Upper lobe of left lung (tissue), 6 donors: ENCODE measurements around the gene CCL28. TPM values are rescaled to one million over a fixed set of nuclear protein-coding genes. Genes with fewer than 3 reads are reported as not detected.
"Not testable (repeated sequence)": the region's sequence is repeated elsewhere in the genome, so short reads cannot be mapped to it uniquely, and the experiment has no call there.

ENCODE experiments used
- ATAC-seq, 2 donors: fragments of 200-7000 bp; cut with Tn5 transposase; one replicate each; pipeline ENCODE4 v1.9.1; 2022; ENCODE audit warnings: mild to moderate bottlenecking in 2 of 2, moderate library complexity in 2 of 2; ENCODE audit not compliant: low FRiP score in 2 of 2
- DNase-seq, 2 donors: peaks; one replicate each; pipeline ENCODE4 v3.0.0-alpha.2; 2019 to 2020
- H3K27ac ChIP-seq, 4 donors: fragments of 200-600 bp; sonication (generic); one replicate each; pipeline ENCODE4 v1.5.1; 2016 to 2019
- H3K27me3 ChIP-seq, 4 donors: fragments of 200-600 bp; sonication (generic); one replicate each; pipeline ENCODE4 v1.5.1; 2017 to 2019
- H3K36me3 ChIP-seq, 4 donors: fragments of 200-600 bp; sonication (generic); one replicate each; pipeline ENCODE4 v1.5.1; 2016 to 2019
- H3K4me1 ChIP-seq, 4 donors: fragments of 200-600 bp; sonication (generic); one replicate each; pipeline ENCODE4 v1.5.1; 2018 to 2019
- H3K4me3 ChIP-seq, 4 donors: fragments of 200-600 bp; sonication (generic); one replicate each; pipeline ENCODE4 v1.5.1; 2017 to 2019; ENCODE audit warnings: mild to moderate bottlenecking in 2 of 4, moderate library complexity in 1 of 4
- H3K9me3 ChIP-seq, 4 donors: fragments of 200-600 bp; sonication (generic); one replicate each; pipeline ENCODE4 v1.5.1; 2018 to 2019
- EP300 ChIP-seq, 4 donors: sonication (generic); formaldehyde crosslinking; IDR thresholded peaks; one replicate each; pipeline ENCODE4 v1.5.1; 2017; ENCODE audit warnings: antibody characterized with exemption in 4 of 4, control low read depth in 2 of 4
- POLR2A ChIP-seq, 4 donors: fragments of 450-650 bp; IDR thresholded peaks; one replicate each; pipeline ENCODE4 v1.5.1; 2016 to 2017; ENCODE audit warnings: antibody characterized with exemption in 4 of 4, mild to moderate bottlenecking in 2 of 4
- POLR2AphosphoS5 ChIP-seq, 2 donors: sonication (generic); formaldehyde crosslinking; IDR thresholded peaks; one replicate each; pipeline ENCODE4 v1.5.1; 2017; ENCODE audit warnings: antibody characterized with exemption in 2 of 2
- WGBS, 2 donors: methylation state at CpG; one replicate each; pipeline ENCODE4 v1.1.5; 2017 to 2018; 5-methylcytosine and 5-hydroxymethylcytosine counted together
- total RNA-seq, 6 donors: library from RNA; depleted of rRNA in 4 of 6; stranded (reverse); fragments of >200 nt in 4 of 6; gene quantifications; one replicate each; pipeline versions ENCODE4 v1.1.0 to v1.2.1, GENCODE V29; 2016 to 2021
- TF ChIP-seq, protein P1 (sequence below), 6 experiments: fragments of 450-650 bp in 4 of 6; fragments of 200-600 bp in 2 of 6; sonication (generic) in 2 of 6; IDR thresholded peaks; one replicate each; pipeline ENCODE4 v1.5.1; 2016 to 2019; ENCODE audit warnings: antibody characterized with exemption in 6 of 6
- donor health status: DM: no; HTN: no; CAD: no; lungs with moderate emphysema.
- donor health status: DM: no; HTN: yes; CAD: no; lungs with severe emphysema.

Gene CCL28
- total RNA-seq, 6 donors from 2014 or later, result 1.1 to 9.4 (median 6.0) TPM

DNA sequence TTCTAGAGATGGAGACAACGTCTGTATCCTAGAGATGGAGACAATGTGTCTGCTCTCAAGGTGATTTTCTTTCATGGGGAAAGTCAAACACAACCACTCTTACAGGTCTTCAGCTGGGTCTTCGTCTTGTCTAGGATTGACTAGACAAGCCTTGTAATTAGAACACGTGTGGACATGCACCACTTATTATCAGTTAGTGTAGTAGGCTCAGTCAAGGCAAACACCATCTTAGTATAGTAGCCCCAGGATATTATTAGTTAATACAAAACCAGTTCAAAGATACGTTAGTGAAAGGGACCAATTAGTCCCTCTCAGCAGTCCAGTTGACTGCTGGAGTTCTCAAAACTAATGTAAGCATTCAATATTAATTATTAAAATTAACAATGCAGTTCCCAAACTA is 15.1 kb upstream of the CCL28 start:
- DNase-seq (no peak), ATAC-seq (no peak)
- Histone ChIP-seq H3K9me3 (no peaks in the 10 kb centered on the region), H3K27ac (no peak overlapping the region), H3K4me3 (no peak overlapping the region), H3K4me1 (peaks cover 0 to 10% (median 3%) of the 10 kb centered on the region in 4 donors), H3K27me3 (no peaks in the 10 kb centered on the region), H3K36me3 (no peaks in the 10 kb centered on the region)
- no peak for TF ChIP-seq POLR2A (IDR thresholded peaks at IDR 0.05)
- TF ChIP-seq, protein P1, sequence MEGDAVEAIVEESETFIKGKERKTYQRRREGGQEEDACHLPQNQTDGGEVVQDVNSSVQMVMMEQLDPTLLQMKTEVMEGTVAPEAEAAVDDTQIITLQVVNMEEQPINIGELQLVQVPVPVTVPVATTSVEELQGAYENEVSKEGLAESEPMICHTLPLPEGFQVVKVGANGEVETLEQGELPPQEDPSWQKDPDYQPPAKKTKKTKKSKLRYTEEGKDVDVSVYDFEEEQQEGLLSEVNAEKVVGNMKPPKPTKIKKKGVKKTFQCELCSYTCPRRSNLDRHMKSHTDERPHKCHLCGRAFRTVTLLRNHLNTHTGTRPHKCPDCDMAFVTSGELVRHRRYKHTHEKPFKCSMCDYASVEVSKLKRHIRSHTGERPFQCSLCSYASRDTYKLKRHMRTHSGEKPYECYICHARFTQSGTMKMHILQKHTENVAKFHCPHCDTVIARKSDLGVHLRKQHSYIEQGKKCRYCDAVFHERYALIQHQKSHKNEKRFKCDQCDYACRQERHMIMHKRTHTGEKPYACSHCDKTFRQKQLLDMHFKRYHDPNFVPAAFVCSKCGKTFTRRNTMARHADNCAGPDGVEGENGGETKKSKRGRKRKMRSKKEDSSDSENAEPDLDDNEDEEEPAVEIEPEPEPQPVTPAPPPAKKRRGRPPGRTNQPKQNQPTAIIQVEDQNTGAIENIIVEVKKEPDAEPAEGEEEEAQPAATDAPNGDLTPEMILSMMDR (IDR thresholded peaks at IDR 0.05), result no peak
- no peak for TF ChIP-seq POLR2AphosphoS5 (IDR thresholded peaks at IDR 0.05)
- TF ChIP-seq EP300 (IDR thresholded peaks at IDR 0.05), result no peak
- WGBS, 2 donors, result 71 to 80% methylated on average over 4 of the region's 4 CpGs

DNA sequence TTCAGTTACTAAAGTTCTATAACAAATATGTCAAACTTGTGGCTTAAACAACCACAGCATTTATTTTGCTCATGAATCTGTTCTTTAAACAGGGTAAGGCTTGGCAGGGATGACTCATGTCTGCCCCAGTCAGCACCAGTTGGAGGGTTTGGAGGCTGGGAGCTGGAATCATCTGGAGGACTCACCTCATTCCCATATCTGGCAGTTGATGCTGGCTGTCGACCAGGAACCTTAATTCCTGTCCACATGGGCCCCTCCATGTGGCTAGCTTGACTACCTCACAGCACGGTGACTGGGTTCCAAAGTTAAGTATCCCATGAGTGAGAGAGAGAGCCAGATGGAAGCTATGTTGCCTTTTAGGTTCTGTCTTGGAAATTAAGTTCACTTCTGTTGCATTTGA is 13.8 kb upstream of the CCL28 start:
- Histone ChIP-seq H3K27me3 (no peaks in the 10 kb centered on the region), H3K4me3 (no peak overlapping the region), H3K9me3 (no peaks in the 10 kb centered on the region), H3K36me3 (no peaks in the 10 kb centered on the region), H3K27ac (no peak overlapping the region), H3K4me1 (peaks cover 0 to 13% (median 7%) of the 10 kb centered on the region in 4 donors)
- 60 to 81% methylated on average over 1 to 2 of the region's 2 CpGs for WGBS, 2 donors
- no peak for DNase-seq
- TF ChIP-seq POLR2A (IDR thresholded peaks at IDR 0.05), result no peak
- ATAC-seq, result no peak

DNA sequence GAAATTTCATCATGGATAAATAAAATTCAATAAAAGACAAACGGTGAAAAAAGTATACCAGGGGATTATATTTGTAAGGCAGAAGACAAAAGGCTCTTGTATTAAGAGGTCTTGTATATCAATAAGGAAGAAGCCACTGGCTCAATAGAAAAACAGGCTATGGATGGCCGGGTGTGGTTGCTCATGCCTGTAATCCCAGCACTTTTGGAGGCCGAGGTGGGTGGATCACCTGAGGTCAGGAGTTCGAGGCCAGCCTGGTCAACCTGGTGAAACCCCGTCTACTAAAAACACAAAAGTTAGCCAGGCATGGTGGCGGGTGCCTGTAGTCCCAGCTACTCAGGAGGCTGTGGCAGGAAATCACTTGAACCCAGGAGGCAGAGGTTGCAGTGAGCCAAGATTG is 10.9 kb upstream of the CCL28 start:
- H3K4me1 ChIP-seq, result peaks cover 0 to 13% (median 7%) of the 10 kb centered on the region in 4 donors
- H3K4me3 ChIP-seq, DNase-seq, H3K36me3 ChIP-seq, H3K27ac ChIP-seq, ATAC-seq, H3K27me3 ChIP-seq, H3K9me3 ChIP-seq: not testable (repeated sequence)
- 80 to 81% methylated on average over 6 of the region's 6 CpGs for WGBS, 2 donors

DNA sequence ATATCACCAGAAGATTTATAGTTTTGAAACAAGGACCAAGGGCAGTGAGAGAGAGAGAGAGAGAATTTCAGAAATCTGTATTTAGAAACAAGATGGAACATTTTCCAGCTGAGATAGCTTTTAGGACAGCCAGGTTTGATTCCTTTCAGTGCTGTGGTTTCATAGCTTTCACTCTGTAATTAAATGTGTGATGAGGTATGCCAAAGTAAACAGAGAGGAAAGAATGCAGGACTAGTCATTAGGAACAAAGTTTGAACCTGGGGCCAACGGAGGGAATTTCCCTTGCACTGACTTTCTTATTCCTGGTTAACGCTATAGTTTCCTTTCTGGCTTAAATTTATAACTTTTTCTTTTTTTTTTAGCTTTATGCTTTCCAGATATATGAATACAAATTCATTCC is 10.0 kb upstream of the CCL28 start:
- peak overlapping the region in 1 of 4 donors; percentile 36 for H3K27ac ChIP-seq
- peak in 1 of 2 donors; percentile 32 for DNase-seq

DNA sequence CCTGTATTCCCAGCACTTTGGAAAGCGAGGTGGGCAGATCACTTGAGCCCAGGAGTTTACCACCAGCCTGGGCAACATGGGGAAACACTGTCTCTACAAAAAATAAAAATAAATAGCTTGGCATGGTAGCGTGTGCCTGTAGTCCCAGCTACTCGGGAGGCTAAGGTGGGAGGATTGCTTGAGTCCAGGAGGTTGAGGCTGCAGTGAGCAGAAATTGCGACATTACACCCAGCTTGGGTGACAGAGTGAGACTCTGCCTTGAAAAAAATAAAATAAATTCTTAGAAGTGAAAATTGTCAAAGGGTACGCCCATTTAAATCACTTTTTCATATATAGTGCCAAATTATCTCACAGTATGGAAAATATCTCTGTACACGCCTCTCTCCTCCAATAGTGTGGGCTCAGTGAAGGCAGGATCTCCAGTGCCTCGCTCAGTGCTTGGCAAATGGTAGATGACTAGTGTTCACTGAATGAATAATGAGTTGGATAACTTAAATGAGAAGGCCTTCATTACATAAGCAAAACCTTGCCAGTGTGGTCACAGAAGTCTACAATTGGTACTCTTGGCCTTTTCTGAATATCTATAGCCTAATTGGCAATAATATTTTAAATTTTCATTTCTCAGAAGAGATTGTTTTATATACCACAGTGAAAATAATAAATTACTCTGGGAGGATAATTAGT is 9.4 kb upstream of the CCL28 start:
- 85 to 93% methylated on average over 7 of the region's 7 CpGs for WGBS, 2 donors
- no peak for ATAC-seq
- H3K27ac ChIP-seq, result peak overlapping the region in 1 of 4 donors; percentile 36

More for the DNA sequence above, 10.0 kb upstream of the CCL28 start:
- Histone ChIP-seq H3K27me3 (no peaks in the 10 kb centered on the region), H3K4me3 (no peak overlapping the region), H3K36me3 (no peaks in the 10 kb centered on the region), H3K4me1 (peaks cover 0 to 13% (median 7%) of the 10 kb centered on the region in 4 donors), H3K9me3 (no peaks in the 10 kb centered on the region)
- ATAC-seq, result no peak
- no peak for TF ChIP-seq POLR2A (IDR thresholded peaks at IDR 0.05)
- TF ChIP-seq, protein P1 (IDR thresholded peaks at IDR 0.05), result no peak
- no peak for TF ChIP-seq POLR2AphosphoS5 (IDR thresholded peaks at IDR 0.05)
- TF ChIP-seq EP300 (IDR thresholded peaks at IDR 0.05), result no peak
- WGBS, 2 donors, result 40 to 43% methylated on average over 2 of the region's 2 CpGs

More for the DNA sequence above, 9.4 kb upstream of the CCL28 start:
- H3K9me3 ChIP-seq, result no peaks in the 10 kb centered on the region
- H3K4me3 ChIP-seq, result no peak overlapping the region
- H3K27me3 ChIP-seq, result no peaks in the 10 kb centered on the region
- no peak for DNase-seq
- no peaks in the 10 kb centered on the region for H3K36me3 ChIP-seq
- peaks cover 0 to 13% (median 7%) of the 10 kb centered on the region in 4 donors for H3K4me1 ChIP-seq
- TF ChIP-seq EP300 (IDR thresholded peaks at IDR 0.05) (no peak), POLR2AphosphoS5 (IDR thresholded peaks at IDR 0.05) (no peak), POLR2A (IDR thresholded peaks at IDR 0.05) (no peak)
- TF ChIP-seq, protein P1 (IDR thresholded peaks at IDR 0.05), result no peak
